Measurements from ENCODE around the gene ERN1.

Gene ERN1

DNA sequence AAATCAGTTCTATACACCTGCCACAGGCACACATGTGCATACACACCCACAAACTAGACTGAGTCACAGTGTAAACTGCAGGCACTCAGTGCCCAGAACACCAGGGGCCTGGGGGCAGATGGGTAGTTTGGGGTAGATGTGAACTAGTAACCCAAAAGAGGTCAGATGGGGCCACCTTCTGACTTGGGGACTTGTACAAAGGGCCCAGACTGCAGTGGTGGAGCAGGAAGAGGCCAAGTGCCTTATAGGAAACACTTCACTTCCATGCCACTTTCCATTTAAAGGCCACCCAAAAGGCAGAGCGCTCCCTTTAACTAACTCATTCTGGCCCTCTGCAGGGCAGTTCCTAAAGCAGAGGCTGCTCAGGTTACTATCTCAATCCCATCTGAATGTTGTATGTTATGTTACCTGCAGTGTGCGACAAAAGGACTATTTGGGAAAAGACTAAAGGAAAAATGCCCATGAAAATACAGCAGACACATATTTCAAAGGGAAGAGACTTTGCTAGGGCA is 27.8 kb upstream of the ERN1 start:
- DNase-seq (ENCODE audit: low read depth), result no peak

DNA sequence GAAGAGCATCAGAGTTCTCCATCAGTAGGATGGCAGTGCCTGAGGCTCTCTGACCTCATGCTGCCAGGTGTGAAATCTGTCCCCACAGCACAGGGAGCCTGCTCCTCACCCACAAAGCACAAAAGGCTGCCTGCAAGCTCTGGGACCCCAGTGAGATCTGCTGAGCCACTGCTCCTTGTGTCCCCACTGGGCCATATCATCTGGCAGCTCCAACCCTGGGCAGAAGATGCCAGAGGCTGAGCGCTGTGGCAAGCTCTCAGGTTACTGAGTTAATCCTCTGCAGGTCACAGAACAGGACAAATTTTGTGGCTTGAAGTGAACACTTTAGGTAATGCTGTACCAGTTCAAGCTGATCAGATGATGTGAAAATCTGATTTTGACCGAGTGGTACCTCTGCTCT is 26.7 kb upstream of the ERN1 start:
- no peak for DNase-seq (ENCODE audit: low read depth)

DNA sequence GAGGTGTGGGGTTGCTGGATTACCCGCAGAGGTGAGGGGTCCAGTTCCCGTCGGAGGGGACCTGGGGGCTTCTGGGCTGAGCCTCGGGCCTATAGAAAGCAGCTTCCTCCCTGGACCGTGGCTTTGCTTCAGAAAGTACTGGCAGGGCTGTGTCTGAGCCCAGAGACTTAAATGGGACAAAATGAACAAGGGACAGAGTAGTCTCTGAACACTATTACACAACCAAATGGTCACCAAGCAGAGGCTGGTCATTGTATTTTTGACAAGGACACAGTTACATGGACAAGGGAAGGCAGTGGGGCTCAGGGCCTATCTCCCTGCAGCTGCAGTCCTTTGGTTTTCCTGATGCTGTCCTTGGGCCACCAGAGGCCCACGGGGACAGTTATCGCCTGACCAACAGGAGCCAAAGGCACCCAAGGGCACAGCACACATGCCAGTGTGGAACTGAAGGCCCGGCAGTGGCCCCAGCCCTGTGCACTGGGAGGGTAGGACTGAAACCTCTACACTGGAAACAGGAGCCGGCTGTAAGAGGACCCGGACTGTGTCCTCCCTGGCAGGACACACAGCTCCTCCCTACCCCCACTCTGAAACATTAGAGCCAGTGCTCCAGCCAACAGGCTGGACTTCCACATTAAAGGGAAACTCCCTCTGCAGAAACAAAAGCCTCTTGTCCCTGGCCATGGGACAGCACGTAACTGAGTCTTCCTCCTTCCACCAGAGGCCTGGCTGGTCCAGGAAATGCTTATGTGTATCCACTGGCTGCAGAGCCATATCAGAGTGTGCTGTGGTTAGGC is 26.0 kb upstream of the ERN1 start:
- DNase-seq (ENCODE audit: low read depth), result no peak

DNA sequence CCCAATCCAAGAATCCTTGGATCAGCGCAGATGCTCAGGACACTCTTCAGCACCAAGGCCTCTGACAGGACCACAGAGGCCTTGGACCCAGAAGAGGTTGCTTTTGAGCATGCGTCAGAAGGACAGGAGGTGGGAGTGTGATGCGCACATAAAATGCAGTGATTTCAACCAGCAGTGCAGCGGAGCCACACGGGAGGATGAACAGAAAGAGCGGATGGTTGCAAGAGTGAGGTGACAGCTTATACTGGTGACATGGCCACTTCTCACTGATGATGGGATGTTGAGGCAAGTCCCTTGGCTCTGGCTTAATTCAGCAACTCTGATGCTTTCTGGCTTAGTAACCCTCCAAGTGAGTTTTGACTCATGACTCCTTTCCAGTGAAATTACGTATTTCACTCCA is 25.2 kb upstream of the ERN1 start:
- no peak for DNase-seq (ENCODE audit: low read depth)

DNA sequence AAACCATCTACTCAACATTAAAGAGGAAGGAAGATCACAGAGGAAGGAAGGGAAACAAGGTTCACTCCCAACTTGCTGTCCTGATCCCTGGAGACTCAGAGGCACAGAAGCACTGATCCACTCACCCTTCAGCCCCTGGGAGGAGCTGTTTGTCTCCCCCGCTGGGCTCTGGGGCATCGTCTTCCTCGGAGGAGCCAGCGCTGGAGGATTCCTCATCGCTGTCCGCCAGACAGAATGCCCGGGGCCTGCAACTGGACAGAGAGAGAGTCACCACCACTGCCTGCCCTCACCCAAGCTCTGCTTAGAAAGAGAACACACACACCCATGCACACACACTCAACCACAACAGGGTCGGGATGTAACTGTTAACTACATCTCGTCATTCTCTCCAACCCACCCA is 24.8 kb upstream of the ERN1 start:
- no peak for DNase-seq (ENCODE audit: low read depth)

DNA sequence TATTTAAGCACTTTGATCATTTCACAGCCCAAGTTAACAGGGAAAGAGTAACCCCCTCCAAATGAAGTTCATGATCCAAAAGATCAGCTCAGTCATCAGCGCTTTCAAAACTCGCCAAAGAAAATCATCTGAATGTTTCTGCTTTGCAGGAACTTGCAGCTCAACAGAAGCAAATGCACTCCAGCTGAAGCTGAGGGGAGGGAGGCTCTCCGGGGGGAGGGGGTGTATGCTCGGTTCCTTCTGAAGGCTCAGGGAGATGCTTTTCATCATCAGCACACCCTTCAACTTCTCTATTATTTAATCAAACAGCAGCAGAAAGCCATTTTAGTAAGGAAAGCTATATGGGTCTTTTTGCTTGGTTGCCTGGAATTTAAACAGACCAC is 24.4 kb upstream of the ERN1 start:
- DNase-seq (ENCODE audit: low read depth), result no peak

DNA sequence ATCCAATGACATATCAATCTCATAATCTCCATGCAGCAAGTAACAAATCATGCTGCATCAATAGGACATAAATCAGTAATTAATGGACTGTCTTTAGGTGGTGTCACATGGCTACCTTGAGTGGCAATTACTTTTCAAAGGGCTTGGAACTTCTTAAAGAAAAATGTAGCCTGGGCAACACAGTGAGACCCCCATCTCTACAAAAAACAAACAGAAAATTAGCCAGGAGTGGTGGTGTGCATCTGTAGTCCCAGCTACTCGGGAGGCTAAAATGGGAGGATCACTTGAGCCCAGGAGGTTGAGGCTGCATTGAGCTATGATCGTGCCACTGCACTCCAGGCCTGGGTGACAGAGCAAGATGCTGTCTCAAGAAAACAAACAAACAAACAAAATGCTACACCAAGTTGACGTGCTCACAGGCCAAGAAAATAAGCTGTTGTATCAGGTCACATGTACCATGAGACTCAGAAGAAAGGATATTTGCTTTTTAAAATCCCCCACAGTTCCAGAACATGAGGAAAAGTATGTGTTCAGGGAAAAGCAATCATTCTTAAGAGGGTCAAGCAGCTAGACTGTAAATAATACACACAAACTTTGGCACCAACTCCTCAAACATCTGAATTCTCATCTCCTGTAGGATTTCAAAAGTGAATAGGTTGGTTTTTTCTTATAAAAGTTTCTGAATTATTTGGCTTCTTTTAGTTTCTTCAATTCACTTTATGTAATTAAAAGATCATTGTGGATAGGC is 23.8 kb upstream of the ERN1 start:
- DNase-seq (ENCODE audit: low read depth), result no peak

DNA sequence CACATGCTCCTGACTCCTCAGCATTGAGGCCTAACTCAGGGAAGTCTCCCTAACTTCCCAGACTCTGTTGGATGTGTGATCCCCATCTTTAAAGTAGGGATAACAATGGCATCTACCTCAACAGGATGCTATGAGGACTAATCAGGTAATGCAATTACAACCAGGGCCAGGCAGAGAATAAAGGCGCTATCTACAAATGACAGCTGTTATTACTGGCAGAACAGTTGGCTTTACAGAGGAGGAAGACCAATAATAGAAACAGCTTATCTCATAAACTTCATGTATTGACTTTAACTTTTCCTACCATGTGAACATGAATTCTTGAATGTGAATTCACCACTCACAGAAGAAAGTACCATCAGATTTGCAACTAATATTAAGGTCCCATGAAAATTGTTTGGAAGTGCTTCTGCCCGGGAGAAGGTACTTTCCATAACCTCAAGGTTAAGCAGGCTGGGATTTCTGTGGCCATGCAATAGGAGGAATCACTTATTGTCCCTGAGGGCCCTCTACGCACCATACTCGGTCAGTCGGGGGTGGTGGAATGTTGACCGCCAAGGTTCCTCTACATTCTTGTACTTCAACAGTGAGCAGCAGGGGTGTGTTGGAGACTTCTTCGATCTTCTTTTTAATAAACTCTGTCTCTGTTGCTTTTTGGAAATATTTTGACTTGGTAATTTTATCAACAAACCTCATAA is 22.6 kb upstream of the ERN1 start:
- DNase-seq (ENCODE audit: low read depth), result no peak

DNA sequence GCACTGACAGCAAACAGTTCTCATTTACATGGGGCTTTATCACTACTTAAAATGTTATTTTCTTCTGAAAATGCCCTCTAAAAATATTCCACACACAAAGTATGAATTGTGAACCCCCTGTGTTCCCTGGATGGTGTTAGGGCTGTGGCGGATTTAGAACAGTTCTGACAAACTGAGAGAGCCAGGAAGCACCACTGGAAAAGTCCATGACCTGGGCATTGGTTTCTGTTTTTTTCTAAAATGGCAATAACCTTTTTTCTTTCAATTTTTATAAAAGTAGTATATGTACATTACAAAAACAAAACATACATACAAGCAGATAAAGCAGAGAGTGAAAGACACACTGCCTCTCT is 21.0 kb upstream of the ERN1 start:
- DNase-seq (ENCODE audit: low read depth), result no peak

DNA sequence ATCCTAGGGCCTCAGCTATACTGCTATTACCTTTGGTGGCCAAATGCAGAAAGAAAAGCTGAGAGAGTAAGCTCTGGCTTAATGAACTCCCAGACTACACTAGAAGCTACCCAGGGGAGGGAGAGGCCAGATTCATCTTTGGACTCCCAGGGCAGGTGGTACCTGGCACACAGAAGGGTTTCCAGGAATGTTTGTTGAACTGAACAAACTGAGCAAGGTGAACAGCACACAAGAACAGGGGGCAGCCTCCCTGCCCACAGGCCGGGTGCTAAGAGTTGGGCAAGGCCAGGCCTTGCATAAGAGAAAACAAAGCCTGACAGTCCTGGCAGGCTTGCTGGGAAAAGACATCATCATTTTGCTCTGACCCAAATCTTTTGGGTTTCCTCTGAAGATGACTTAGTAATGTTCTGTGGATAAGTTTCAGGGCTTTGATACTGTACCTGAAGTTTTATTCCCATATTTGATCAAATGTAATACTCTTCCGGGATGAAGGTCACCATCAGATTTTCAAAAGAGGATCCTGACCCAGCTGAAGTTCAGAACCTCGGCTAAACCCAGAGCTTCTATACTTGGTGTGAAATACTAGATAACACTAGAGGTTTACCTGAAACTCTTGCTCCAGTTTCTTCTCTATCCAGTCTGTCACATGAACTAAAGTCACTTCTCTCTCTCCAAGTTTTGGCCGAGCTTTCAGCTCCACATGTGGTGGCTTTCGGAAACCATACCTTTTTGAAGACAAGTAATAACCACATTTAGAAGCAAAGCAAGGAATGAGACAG is 20.5 kb upstream of the ERN1 start:
- no peak for DNase-seq (ENCODE audit: low read depth)

DNA sequence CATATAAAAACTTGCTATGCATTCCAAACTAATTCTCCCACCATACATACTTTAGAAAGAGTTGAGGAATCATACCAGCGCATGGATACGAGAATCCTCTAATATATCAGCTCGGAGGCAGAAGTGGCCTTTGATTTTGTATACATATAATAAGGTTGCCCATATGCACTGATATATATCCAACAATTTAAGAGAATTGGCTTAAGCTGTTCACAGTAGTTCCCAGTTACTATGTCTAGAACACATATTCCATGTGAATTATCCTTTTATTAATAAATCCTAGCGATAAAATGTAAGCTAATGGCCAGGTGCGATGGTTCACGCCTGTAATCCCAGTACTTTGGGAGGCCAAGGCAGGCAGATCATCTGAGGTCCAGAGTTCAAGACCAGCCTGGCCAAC is 19.3 kb upstream of the ERN1 start:
- DNase-seq (ENCODE audit: low read depth), result no peak

DNA sequence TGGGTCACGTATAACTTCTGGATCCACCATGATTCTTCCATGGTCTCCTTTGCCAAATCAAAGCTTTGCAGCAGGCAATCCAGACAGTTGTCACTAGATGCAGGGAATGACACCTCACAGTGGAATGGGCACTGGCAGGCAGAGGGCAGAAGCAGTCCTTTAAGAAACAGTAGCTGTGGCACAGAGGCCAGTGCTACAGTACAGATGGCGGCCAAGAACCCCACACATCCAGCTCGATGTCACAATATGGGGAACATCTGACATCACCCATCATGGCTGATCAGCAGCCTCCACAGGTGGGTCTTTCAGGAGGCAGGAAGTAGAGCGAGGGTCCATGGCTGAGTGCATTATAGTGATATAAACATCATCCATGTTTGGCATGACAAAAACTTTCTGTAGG is 18.8 kb upstream of the ERN1 start:
- DNase-seq (ENCODE audit: low read depth), result no peak

DNA sequence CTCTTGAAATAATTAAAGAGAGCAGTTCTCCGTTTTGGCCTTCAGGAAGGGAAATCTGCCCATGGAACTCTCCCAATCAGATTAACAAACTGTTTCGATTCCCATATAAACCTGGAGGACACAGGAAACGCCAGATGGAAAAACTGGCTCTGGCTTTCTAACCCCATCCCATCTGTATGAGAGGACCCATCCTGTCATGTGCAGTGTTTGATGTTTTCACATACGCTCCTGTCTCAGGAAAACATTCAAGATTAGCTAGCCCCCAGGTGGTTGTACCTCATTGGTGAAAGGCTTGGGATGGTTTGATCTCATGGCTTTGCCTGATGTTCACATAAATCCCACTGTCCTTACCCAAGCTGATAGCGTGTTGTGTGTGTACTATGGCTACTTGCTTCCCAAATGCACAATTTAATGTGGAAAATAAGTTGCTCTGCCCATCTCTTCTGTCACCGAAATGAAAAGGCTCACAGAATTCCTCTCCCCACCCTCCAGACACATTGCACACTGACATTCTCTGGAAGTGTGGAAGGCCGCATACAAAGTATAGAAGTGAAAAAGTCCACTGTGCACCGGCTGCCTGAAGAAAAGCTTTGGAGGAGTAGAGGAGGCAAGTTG is 18.2 kb upstream of the ERN1 start:
- no peak for DNase-seq (ENCODE audit: low read depth)

DNA sequence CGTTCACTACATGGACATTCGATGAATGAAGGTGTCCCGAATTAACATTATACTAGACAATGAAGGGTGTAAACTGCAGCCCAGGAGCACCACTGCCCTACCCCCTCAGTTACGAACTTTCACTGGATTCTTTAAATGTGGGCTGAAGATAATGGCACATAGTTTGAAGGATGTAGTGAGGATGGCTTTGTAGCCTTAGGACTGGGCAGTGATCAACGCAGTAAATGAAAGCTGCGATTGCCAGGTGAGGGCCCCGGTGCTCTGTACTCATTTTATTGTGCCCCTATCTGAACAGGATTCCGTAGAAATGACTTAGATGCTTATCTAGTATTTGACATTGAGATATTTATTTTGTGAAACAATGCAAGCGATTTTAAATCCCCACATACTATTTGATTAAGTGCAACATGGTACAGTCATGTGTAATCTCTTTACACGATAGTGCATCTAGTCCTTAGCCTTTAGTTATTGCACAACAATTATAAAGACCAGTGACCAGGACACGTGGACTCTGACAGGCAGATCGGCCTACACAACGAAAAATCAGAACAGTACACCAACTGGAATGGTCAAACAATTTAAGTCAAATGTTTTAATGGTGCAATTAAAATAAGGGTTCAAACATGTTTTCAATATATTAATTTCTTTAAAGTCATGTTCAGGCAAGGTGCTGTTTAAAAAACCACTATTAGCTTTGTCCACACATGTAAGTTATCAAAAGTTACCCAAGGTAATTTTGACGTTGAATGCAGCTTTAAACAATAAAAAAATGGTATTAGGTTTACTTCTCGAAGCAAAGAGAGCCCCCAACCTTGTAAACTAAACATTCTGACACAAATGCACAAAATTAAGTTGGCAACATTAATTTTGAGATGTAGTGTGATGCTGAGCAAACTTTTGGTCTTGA is 17.4 kb upstream of the ERN1 start:
- DNase-seq (ENCODE audit: low read depth), result no peak

DNA sequence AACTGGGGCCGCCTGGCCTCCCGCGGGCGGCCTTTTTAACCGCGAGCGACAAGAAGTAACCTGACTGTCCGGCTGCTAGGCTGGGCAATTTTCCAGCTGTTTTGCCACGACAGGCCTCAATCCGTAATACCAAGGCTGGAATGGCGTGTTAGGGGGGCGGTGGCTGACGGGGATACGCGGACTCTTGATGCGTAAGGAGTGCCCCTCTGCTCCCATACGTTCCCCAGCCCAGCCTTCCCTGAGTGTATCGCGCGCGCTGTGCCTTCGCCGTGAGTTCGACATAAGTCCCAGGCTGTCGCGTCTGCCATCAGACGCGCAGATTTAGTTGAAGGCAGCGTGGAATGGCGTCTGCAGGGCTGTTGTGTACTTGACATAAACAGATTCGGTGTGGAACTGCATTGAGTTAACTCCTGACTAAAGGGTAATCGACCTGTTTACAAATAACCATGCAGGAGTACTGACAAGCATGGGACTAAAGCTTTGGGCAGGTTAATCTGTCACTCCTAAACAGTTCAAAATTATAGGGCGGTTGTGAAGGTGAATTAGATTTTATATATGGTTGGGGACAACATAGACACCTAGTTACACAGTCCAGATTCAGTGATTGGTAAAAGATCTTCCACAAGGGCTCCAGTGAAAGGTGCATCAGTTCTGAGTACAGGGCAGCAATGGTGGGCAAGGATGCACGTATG is 16.6 kb upstream of the ERN1 start:
- DNase-seq (ENCODE audit: low read depth), result peak; percentile 37

DNA sequence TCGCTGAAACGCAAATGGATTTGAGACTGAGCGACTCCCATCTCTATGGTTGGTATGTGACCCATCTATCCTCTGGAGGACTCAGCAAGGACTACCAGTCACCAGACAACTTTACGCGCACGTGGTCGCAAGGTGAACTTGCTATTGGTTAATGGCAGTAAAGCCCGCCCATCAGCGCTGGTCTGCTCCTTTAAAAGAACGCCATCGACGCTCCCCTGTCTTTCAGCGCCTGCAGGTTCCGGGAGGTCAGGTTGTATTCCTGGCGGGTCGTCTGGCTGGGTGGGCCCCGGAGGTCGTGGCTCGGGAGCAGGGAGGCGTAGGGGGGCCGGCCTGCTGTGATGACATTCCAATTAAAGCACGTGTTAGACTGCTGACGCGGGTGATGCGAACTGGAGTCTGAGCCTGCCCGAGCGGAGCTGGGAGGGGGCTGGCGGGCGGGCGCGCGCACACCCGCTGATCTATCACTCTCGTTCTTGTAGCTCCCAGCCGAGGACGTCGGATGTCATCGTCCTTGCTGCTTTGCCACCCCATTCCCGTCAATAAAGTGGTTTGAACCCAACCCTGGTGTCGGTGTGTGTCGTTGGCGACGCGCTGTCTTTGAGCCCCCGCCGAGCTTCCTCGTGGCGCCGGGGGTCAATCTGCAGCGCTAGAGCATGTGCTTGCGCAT is 15.9 kb upstream of the ERN1 start:
- peak; percentile 87 for DNase-seq (ENCODE audit: low read depth)

DNA sequence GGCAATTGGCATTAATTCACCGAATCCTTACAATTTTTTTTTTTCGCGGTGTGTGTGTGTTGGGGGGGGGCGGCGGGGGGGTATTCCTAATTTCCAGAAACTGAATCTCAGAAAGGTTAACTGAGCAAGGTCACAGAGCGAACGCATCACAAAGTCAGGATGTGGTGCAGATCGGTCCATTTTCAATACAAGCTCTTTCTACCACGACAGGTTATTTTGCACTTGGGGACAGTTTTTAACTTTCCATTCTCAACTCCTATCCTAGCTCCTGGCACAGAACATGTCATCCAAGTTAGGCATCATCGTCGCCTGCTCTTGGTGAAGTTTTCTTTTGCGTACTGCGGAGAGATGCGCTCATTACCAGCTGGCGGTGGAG is 15.4 kb upstream of the ERN1 start:
- DNase-seq (ENCODE audit: low read depth), result no peak

DNA sequence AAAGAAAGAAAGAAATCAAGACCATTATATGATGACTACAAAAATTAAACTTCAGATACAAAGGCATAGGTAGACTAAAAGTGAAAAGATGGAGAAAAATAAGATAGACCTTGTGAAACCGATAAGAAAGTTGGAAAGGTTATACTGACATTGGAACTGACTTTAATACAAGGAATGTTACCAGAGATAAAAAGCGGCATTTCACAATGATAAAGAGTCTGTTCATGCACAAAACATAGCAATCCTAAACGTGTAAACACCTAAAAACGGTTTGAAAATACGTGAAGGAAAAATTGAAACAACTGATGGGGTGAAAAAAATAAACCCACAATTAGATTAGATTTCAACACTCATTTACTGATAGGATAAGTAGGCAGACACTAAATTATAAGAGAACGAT is 9.6 kb upstream of the ERN1 start:
- no peak for DNase-seq (ENCODE audit: low read depth)

DNA sequence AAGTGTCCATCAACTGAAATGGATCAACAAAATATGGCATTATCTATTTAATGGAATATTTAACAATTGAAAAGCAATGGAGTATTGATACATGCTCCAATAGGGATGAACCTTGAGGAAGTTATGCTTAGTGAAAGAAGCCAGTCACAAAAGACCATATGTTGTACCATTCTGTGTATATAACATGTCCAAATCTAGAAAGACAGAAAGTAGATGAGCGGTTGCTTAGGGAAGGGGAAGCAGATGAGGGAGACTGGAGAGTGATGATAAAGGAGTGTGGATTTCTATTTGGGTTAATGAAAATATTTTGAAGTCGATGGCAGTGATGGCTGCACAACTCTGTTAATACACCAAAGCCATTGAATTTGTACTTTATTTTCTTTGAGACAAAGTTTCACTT is 8.5 kb upstream of the ERN1 start:
- no peak for DNase-seq (ENCODE audit: low read depth)

DNA sequence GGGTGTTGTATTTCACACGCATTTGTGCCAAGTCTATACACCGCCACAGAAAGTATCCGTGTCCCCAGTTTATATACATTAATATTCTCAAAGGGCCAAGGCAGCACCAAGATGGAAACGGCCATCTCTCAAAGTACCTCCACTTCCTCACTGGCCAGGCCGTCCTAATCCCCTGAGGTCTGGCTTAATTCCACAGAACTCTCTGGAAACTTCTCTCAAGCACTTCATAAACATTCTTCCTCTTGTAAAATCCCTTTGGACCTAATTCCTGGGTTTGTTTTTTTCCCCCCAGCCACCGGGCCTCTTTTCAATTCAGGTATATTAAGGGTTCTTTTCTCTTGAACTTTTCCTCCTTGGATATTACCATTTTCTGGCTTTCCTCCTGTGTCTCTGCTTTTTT is 5.1 kb upstream of the ERN1 start:
- no peak for DNase-seq (ENCODE audit: low read depth)

Data from stimulated activated CD8-positive, alpha-beta memory T cell treated with anti-CD3 and anti-CD28 coated beads, Interleukin-12 subunit alpha, Interleukin-12 subunit beta, amount 100 ng/mL, for 4 hours (primary cell).